D341Med (cell line): ENCODE results near the gene SFXN4.

Experiments
- DNase-seq: peaks from one replicate; pipeline ENCODE4 v3.0.0; 2012; ENCODE audit warnings: low spot score

SFXN4 gene

GRCh38 chr10:119165171-119166117, at the start of gene SFXN4:
Gene SFXN4 (minus strand): TSS chr10:119165714. CDS start chr10:119165647, 67 bp downstream.
- DNase-seq = peak; percentile 90

GRCh38 chr10:119211625-119212441, 46.3 kb upstream of the SFXN4 start:
- DNase-seq = no peak

- no peak for DNase-seq
Measured at GRCh38 chr10:119211176-119211575, 45.7 kb upstream of the SFXN4 start.

- no peak for DNase-seq
Measured at GRCh38 chr10:119210633-119211032, 45.1 kb upstream of the SFXN4 start.

- DNase-seq = no peak
Measured at GRCh38 chr10:119209736-119210355, 44.3 kb upstream of the SFXN4 start.

- DNase-seq = peak; percentile 61
Measured at GRCh38 chr10:119209035-119209735, 43.7 kb upstream of the SFXN4 start.

GRCh38 chr10:119208553-119208940, 43.0 kb upstream of the SFXN4 start:
- DNase-seq = no peak

- DNase-seq = peak; percentile 54
Measured at GRCh38 chr10:119207713-119208552, 42.4 kb upstream of the SFXN4 start.

- DNase-seq = peak; percentile 92
Measured at GRCh38 chr10:119207366-119207666, 41.8 kb upstream of the SFXN4 start, which contains the start of gene GRK5. Gene GRK5 (plus strand): TSS chr10:119207571. CDS start chr10:119207918, 347 bp downstream.

- peak; percentile 87 for DNase-seq
Measured at GRCh38 chr10:119206603-119207365, 41.3 kb upstream of the SFXN4 start.

- peak; percentile 47 for DNase-seq
Measured at GRCh38 chr10:119205894-119206602, 40.5 kb upstream of the SFXN4 start.

GRCh38 chr10:119203006-119203405, 37.5 kb upstream of the SFXN4 start:
- no peak for DNase-seq

GRCh38 chr10:119201233-119201632, 35.7 kb upstream of the SFXN4 start:
- no peak for DNase-seq

- peak; percentile 70 for DNase-seq
Measured at GRCh38 chr10:119199231-119199992, 33.9 kb upstream of the SFXN4 start.

GRCh38 chr10:119198438-119198837, 32.9 kb upstream of the SFXN4 start:
- DNase-seq = no peak

GRCh38 chr10:119197921-119198320, 32.4 kb upstream of the SFXN4 start:
- no peak for DNase-seq

GRCh38 chr10:119191881-119192280, 26.4 kb upstream of the SFXN4 start:
- no peak for DNase-seq

GRCh38 chr10:119190954-119191785, 25.7 kb upstream of the SFXN4 start:
- no peak for DNase-seq
